ENCODE data around the gene CNIH4. TPM values are rescaled to one million over a fixed set of nuclear protein-coding genes. Genes with fewer than 3 reads are reported as not detected.

The CNIH4 gene
- total RNA-seq, 1 donor from 2014 or later, result 59.9 TPM

DNA sequence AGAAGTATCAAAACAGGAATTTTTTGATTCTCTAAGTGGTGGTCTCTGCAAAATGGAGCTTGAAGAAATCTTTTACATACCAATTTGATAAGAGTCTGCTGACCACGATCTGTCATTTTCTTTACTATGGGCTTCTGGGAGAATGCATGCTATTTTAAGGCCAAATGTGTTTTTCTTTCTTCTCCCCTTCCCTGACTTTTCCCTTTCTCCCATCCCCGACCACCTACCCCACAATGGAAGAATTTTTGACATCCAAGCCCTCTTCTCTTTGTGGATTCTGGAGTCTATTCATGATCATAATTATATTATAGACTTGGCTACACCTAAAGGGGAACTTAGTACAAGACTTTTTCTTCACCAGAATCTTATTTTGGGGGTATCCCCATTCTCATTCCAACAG lies 31.3 kb downstream of the CNIH4 start:
- TF ChIP-seq, protein P1, sequence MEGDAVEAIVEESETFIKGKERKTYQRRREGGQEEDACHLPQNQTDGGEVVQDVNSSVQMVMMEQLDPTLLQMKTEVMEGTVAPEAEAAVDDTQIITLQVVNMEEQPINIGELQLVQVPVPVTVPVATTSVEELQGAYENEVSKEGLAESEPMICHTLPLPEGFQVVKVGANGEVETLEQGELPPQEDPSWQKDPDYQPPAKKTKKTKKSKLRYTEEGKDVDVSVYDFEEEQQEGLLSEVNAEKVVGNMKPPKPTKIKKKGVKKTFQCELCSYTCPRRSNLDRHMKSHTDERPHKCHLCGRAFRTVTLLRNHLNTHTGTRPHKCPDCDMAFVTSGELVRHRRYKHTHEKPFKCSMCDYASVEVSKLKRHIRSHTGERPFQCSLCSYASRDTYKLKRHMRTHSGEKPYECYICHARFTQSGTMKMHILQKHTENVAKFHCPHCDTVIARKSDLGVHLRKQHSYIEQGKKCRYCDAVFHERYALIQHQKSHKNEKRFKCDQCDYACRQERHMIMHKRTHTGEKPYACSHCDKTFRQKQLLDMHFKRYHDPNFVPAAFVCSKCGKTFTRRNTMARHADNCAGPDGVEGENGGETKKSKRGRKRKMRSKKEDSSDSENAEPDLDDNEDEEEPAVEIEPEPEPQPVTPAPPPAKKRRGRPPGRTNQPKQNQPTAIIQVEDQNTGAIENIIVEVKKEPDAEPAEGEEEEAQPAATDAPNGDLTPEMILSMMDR (IDR thresholded peaks at IDR 0.05; ENCODE audit: insufficient read depth, low read length, poor library complexity, severe bottlenecking), result no peak
- no peak for DNase-seq (ENCODE audit: low read depth)
- Histone ChIP-seq H3K36me3 (ENCODE audit: control insufficient read depth, insufficient read depth, low read length) (peaks cover 1% of the 10 kb centered on the region), H3K4me3 (ENCODE audit: low read depth, low read length) (no peak overlapping the region), H3K27me3 (ENCODE audit: control insufficient read depth, insufficient read depth, low read length) (no peaks in the 10 kb centered on the region)

DNA sequence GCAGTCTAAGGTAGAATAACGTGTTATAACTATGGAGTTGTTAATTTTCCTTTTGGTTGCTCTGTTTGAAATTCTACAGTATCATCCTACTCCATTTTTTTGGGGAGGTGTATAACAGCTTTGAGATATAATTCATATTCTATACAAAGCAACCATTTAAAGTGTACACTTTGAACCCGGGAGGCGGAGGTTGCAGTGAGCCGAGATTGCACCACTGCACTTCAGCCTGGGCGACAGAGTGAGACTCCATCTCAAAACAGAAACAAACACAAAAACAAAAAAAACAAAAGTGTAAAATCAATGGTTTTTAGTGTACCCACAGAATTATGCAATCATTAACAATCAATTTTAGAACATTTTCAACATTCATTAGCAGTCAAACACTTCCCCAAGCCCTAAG lies 33.8 kb downstream of the CNIH4 start:
- Histone ChIP-seq H3K27me3 (ENCODE audit: control insufficient read depth, insufficient read depth, low read length) (no peaks in the 10 kb centered on the region), H3K4me3 (ENCODE audit: low read depth, low read length) (no peak overlapping the region), H3K36me3 (ENCODE audit: control insufficient read depth, insufficient read depth, low read length) (peaks cover 1% of the 10 kb centered on the region)
- TF ChIP-seq, protein P1 (IDR thresholded peaks at IDR 0.05; ENCODE audit: insufficient read depth, low read length, poor library complexity, severe bottlenecking), result no peak
- no peak for DNase-seq (ENCODE audit: low read depth)

DNA sequence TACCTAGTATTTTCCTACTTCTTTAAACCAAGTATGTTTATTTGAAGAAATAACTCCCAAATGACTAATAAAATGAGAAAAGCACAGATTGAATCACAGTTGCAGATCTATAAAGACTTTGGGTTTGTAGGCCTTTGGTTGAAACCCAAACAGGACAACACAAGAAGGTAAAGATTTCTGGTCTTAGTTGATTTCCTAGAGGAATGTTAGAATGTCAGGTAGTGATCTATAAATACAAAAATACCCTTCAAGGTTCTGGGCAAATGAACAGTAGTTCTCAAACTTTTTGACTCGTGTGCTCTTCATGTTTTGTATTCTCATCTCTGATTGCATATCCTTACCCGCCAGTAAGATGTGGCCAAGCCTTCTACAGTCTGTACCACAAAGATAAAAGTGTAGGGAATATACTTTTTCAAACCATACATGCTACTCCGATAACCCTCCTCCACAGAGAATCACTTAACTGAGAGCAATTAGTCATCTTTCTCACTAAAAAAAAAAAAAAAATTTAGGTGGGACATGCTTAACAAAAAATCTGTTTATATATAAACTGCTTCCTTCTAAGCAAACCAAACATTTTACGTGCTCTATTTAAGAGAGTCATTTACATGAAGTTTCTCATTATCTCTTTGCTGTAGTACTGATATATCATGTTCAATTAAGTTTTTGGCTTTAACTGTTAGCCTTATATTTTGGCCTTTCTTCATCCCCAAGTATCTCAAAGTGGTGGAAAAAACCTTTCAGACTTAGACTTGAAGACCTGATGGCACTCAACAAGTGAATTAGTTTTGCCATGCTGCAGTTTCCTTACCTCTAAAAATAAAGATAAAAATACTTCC lies 36.0 kb downstream of the CNIH4 start:
- no peaks in the 10 kb centered on the region for H3K27me3 ChIP-seq (ENCODE audit: control insufficient read depth, insufficient read depth, low read length)
- H3K4me3 ChIP-seq (ENCODE audit: low read depth, low read length), result no peak overlapping the region
- no peak for DNase-seq (ENCODE audit: low read depth)
- TF ChIP-seq, protein P1 (IDR thresholded peaks at IDR 0.05; ENCODE audit: insufficient read depth, low read length, poor library complexity, severe bottlenecking), result no peak
- H3K36me3 ChIP-seq (ENCODE audit: control insufficient read depth, insufficient read depth, low read length), result peaks cover 1% of the 10 kb centered on the region

DNA sequence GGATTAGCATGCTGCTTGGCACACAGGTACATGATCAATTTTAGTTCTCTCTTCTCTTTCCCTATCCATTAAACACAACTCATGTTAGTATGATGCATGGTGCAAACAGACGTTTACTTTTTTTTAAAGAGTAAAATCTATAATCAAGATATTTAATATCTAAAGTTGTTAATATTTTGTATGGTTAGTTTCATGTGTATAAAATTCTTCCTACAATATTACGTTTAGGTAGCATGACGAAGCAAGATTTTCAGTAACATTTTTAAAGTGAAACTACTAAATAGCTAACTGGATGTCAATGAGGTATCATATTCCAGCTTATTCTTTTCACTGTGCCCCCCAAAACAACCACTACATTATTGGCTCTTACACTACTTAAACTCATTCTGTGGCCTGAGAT lies 36.6 kb downstream of the CNIH4 start:
- TF ChIP-seq, protein P1 (IDR thresholded peaks at IDR 0.05; ENCODE audit: insufficient read depth, low read length, poor library complexity, severe bottlenecking), result no peak
- Histone ChIP-seq H3K36me3 (ENCODE audit: control insufficient read depth, insufficient read depth, low read length) (peaks cover 1% of the 10 kb centered on the region), H3K27me3 (ENCODE audit: control insufficient read depth, insufficient read depth, low read length) (no peaks in the 10 kb centered on the region), H3K4me3 (ENCODE audit: low read depth, low read length) (no peak overlapping the region)
- DNase-seq (ENCODE audit: low read depth), result no peak

DNA sequence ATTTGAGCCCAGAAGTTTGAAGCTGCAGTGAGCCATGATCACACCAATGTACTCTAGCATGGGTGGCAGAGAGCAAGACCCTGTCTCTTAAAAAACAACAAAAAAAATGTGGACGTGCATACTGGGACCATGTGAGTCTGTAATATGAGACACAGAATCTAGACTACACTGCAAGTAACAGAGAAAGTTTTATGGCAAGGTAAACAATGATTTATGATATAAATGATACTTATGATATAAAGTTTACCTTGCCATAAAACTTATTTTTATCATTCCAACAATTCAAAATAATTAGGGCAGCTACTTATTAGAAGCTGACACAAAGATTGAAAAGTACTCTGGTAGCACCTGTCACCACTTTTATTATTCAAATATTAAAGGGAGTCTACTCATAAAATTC lies 43.2 kb downstream of the CNIH4 start:
- DNase-seq (ENCODE audit: low read depth), result no peak
- no peaks in the 10 kb centered on the region for H3K27me3 ChIP-seq (ENCODE audit: control insufficient read depth, insufficient read depth, low read length)
- no peaks in the 10 kb centered on the region for H3K36me3 ChIP-seq (ENCODE audit: control insufficient read depth, insufficient read depth, low read length)
- no peak overlapping the region for H3K4me3 ChIP-seq (ENCODE audit: low read depth, low read length)
- TF ChIP-seq, protein P1 (IDR thresholded peaks at IDR 0.05; ENCODE audit: insufficient read depth, low read length, poor library complexity, severe bottlenecking), result no peak
